Esophagus mucosa (tissue), 1 donor: ENCODE data around the gene NCKAP5L. TPM values are rescaled to one million over a fixed set of nuclear protein-coding genes. Genes with fewer than 3 reads are reported as not detected.
"Not testable (repeated sequence)": the region's sequence is repeated elsewhere in the genome, so short reads cannot be mapped to it uniquely, and the experiment has no call there.

Experiments
- ATAC-seq: fragments of 200-7000 bp; cut with Tn5 transposase; one replicate; pipeline ENCODE4 v1.9.1; 2020
- total RNA-seq: library from RNA; stranded (reverse); gene quantifications from one replicate; pipeline ENCODE4 v1.2.4, GENCODE V29; 2023
- donor health status: DM: yes; HTN: yes; CAD: no.

Gene NCKAP5L
- total RNA-seq, 1 donor from 2014 or later, result 3.9 TPM

GRCh38 chr12:49796606-49797448 is 31.4 kb downstream of the NCKAP5L start:
- ATAC-seq, result no peak

- no peak for ATAC-seq
These were observed 32.1 kb downstream of the NCKAP5L start for GRCh38 chr12:49796155-49796554.

- ATAC-seq, result no peak
These were observed 32.5 kb downstream of the NCKAP5L start for GRCh38 chr12:49795654-49796105.

GRCh38 chr12:49794811-49795653 is 33.2 kb downstream of the NCKAP5L start:
- ATAC-seq, result no peak

GRCh38 chr12:49794021-49794420 is 34.2 kb downstream of the NCKAP5L start:
- no peak for ATAC-seq

- no peak for ATAC-seq
These were observed 34.6 kb downstream of the NCKAP5L start for GRCh38 chr12:49793620-49794019.

GRCh38 chr12:49792976-49793580 is 35.1 kb downstream of the NCKAP5L start:
- ATAC-seq, result no peak

- no peak for ATAC-seq
These were observed 35.8 kb downstream of the NCKAP5L start for GRCh38 chr12:49792181-49792970.

- ATAC-seq, result no peak
These were observed 36.5 kb downstream of the NCKAP5L start for GRCh38 chr12:49791700-49792099.

- ATAC-seq, result no peak
These were observed 37.3 kb downstream of the NCKAP5L start for GRCh38 chr12:49790741-49791555.

- no peak for ATAC-seq
These were observed 38.2 kb downstream of the NCKAP5L start for GRCh38 chr12:49789992-49790391.

- no peak for ATAC-seq
These were observed 40.5 kb downstream of the NCKAP5L start for GRCh38 chr12:49787672-49788071.

- ATAC-seq, result no peak
These were observed 43.3 kb downstream of the NCKAP5L start for GRCh38 chr12:49784756-49785409.

GRCh38 chr12:49783917-49784676 is 44.1 kb downstream of the NCKAP5L start:
- ATAC-seq, result no peak

- ATAC-seq, result not testable (repeated sequence)
These were observed 47.3 kb downstream of the NCKAP5L start for GRCh38 chr12:49780914-49781313.

GRCh38 chr12:49779581-49779980 is 48.6 kb downstream of the NCKAP5L start:
- no peak for ATAC-seq

GRCh38 chr12:49777800-49778748 is 50.1 kb downstream of the NCKAP5L start:
- peak; percentile 58 for ATAC-seq

GRCh38 chr12:49777341-49777740 is 50.9 kb downstream of the NCKAP5L start:
- no peak for ATAC-seq

- ATAC-seq, result peak; percentile 17
These were observed 51.4 kb downstream of the NCKAP5L start for GRCh38 chr12:49776858-49777257.
